NCI-H2171 (cell line): Measurements from ENCODE around the gene SPRR5.

Experiments
- DNase-seq: peaks from one replicate; lab custom pipeline; 2025; lab: John Stamatoyannopoulos, UW

Gene SPRR5

GRCh38 chr1:152946248-152946647 lies 758 bp upstream of the SPRR5 start:
- DNase-seq = no peak

- DNase-seq = no peak
These were observed 4.7 kb downstream of the SPRR5 start for GRCh38 chr1:152951711-152952110.

GRCh38 chr1:152953761-152954160 lies 6.8 kb downstream of the SPRR5 start:
- DNase-seq = no peak

- no peak for DNase-seq
These were observed 7.4 kb downstream of the SPRR5 start for GRCh38 chr1:152954436-152954835.

GRCh38 chr1:152957561-152957960 lies 10.6 kb downstream of the SPRR5 start:
- no peak for DNase-seq

- no peak for DNase-seq
These were observed 12.3 kb downstream of the SPRR5 start for GRCh38 chr1:152959273-152959672.

GRCh38 chr1:152959801-152960451 lies 12.9 kb downstream of the SPRR5 start:
- DNase-seq = no peak

GRCh38 chr1:152960452-152961044 lies 13.5 kb downstream of the SPRR5 start:
- no peak for DNase-seq

- DNase-seq = no peak
These were observed 14.4 kb downstream of the SPRR5 start for GRCh38 chr1:152961226-152961891.

GRCh38 chr1:152962876-152963415 lies 15.9 kb downstream of the SPRR5 start:
- no peak for DNase-seq

- no peak for DNase-seq
These were observed 17.5 kb downstream of the SPRR5 start for GRCh38 chr1:152964536-152964935.

GRCh38 chr1:152965853-152966252 lies 18.8 kb downstream of the SPRR5 start:
- DNase-seq = no peak

- DNase-seq = no peak
These were observed 20.2 kb downstream of the SPRR5 start for GRCh38 chr1:152967201-152967600.

GRCh38 chr1:152968248-152968647 lies 21.2 kb downstream of the SPRR5 start:
- no peak for DNase-seq

- DNase-seq = no peak
These were observed 22.0 kb downstream of the SPRR5 start for GRCh38 chr1:152969036-152969435.

GRCh38 chr1:152970495-152970894 lies 23.5 kb downstream of the SPRR5 start, which contains the start of gene SPRR4:
SPRR4 (plus strand) TSS chr1:152970648; CDS start chr1:152971891, 1,243 bp downstream.
- DNase-seq = no peak

- no peak for DNase-seq
These were observed 25.3 kb downstream of the SPRR5 start for GRCh38 chr1:152972196-152972886.

GRCh38 chr1:152976688-152977087 lies 29.7 kb downstream of the SPRR5 start:
- DNase-seq = no peak

- DNase-seq = no peak
These were observed 30.6 kb downstream of the SPRR5 start for GRCh38 chr1:152977614-152978013.

- DNase-seq = no peak
These were observed 33.7 kb downstream of the SPRR5 start for GRCh38 chr1:152980676-152981075.

GRCh38 chr1:152981146-152981871 lies 34.3 kb downstream of the SPRR5 start:
- DNase-seq = no peak

- no peak for DNase-seq
These were observed 35.1 kb downstream of the SPRR5 start for GRCh38 chr1:152982076-152982475.
